ENCODE results near the gene CUEDC1. TPM values are rescaled to one million over a fixed set of nuclear protein-coding genes. Genes with fewer than 3 reads are reported as not detected.
A peak's percentile ranks its signal among the peaks of the same experiment; 100 is the strongest.

The CUEDC1 gene
- total and polyA plus RNA-seq, 9 of the 15 experiments (the other 6 are each of a cell fraction or from before 2014, with no cell fraction given), result 0.20 to 4.1 (median 1.6) TPM; not detected in 1

GRCh38 chr17:57987581-57988300 lies 32.5 kb upstream of the CUEDC1 start, which contains the start of gene VEZF1 (continued):
- TF ChIP-seq CUX1 (CRISPR knock-in tag; IDR thresholded peaks at IDR 0.05) (no peak), GABPB1 (CRISPR knock-in tag; IDR thresholded peaks at IDR 0.05) (peak; percentile 60; the same call in 1 of the 2 replicates), TOE1 (IDR thresholded peaks at IDR 0.05; ENCODE audit: borderline replicate concordance) (peak; percentile 53; the same call in 1 of the 2 replicates), TOE1 (CRISPR knock-in tag; IDR thresholded peaks at IDR 0.05; ENCODE audit: borderline replicate concordance, low read depth) (no peak), ZNF639 (CRISPR knock-in tag; conservative IDR thresholded peaks at IDR 0.05 in 1 of 2, IDR thresholded peaks at IDR 0.05 in 1 of 2) (peak in 1 of 2 experiments; percentile 98; a peak in 2 of 4 replicates), LARP7 (IDR thresholded peaks at IDR 0.05) (0 out of 2 replicates have a peak, but pooled peaks have one; percentile 25), HIVEP1 (CRISPR knock-in tag; IDR thresholded peaks at IDR 0.05) (0 out of 2 replicates have a peak, but pooled peaks have one; percentile 22), CGGBP1 (CRISPR knock-in tag; IDR thresholded peaks at IDR 0.05) (peak; percentile 62; the same call in 1 of the 2 replicates), ZNF655 (CRISPR knock-in tag; IDR thresholded peaks at IDR 0.05) (no peak), KDM5B (IDR thresholded peaks at IDR 0.05; ENCODE audit: insufficient replicate concordance, low read depth, low read length) (peak; percentile 54), VEZF1 (CRISPR knock-in tag; IDR thresholded peaks at IDR 0.05) (peak; percentile 99), POLR2G (IDR thresholded peaks at IDR 0.05; ENCODE audit: low read depth, low read length) (peak; percentile 90), ETV6 (IDR thresholded peaks at IDR 0.05; ENCODE audit: borderline replicate concordance in 1 of 2, low read depth in 2 of 2, low read length in 1 of 2) (no peak), ETV6 (CRISPR knock-in tag; IDR thresholded peaks at IDR 0.05; ENCODE audit: borderline replicate concordance) (no peak), SIN3A (IDR thresholded peaks at IDR 0.05; ENCODE audit: borderline replicate concordance in 2 of 2, control insufficient read depth in 1 of 2, low read depth in 2 of 2, low read length in 2 of 2) (peak; percentile 31 to 57; a peak in 1 of 4 replicates)
